Middle frontal gyrus (tissue), 1 donor: ENCODE measurements around the gene AGMAT.

ENCODE experiments used
- DNase-seq: peaks from one replicate; pipeline ENCODE4 v3.0.0-alpha.2; 2015; ENCODE audit warnings: low spot score; ENCODE audit errors: extremely low spot score

Gene AGMAT

DNA sequence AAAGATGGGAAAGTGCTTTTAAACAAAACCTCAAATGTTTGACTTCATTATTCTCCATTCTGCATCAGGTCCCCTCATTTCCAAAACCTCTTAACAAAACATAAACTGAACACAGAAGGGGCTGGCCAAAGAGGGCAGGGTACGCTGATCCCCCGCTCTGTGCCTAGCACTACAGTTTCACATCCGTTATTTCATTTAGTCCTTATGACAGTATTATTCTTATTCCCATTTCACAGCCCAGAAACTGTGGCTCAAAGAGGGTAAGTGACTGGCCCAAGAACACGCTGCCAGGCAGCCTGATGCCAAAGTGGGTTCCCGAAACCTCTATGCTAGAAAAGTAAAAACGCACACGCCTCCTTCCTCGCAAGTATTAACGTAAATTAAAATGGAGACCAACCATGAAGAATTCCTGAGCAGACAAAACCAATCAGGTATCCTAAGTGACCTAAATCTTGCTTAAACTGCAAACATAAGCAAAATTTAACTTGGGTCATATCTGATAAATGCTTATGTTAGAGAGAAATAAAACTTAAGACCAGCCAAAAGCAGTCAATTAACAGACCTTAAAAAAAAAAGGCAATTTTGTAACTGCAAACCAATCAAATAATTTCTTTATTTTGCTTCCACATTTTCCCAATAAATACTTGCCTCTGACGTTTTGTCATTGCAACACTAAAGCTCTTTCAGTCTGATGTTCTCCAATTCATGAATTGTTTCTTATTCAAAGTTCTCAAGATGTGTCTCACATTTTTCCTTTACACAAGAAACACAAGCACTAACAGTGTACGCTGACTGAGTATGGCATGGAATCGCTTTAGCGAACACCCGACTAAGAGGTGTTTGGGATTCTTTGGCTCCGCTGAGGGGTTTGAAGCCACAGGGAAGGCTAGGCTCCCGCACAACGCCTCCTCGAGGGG lies 61.5 kb downstream of the AGMAT start:
- no peak for DNase-seq

- DNase-seq, result no peak
These were observed 62.3 kb downstream of the AGMAT start for GRCh38 chr1:15522551-15522950.
